Duodenal mucosa (tissue), 2 donors: ENCODE data around the gene ZEB2.
"Not testable (repeated sequence)": the region's sequence is repeated elsewhere in the genome, so short reads cannot be mapped to it uniquely, and the experiment has no call there.

ENCODE experiments used
- H3K27ac ChIP-seq: one replicate; pipeline ENCODE4 v1.7.0; 2013; ENCODE audit warnings: low read depth, low read length
- H3K27me3 ChIP-seq, 2 donors: one replicate each; pipeline ENCODE4 v1.7.0; 2013; ENCODE audit warnings: low read length in 2 of 2, control low read depth in 1 of 2; ENCODE audit not compliant: insufficient read depth in 2 of 2, control insufficient read depth in 1 of 2
- H3K36me3 ChIP-seq, 2 donors: one replicate each; pipeline ENCODE4 v1.7.0; 2013; ENCODE audit warnings: low read length in 2 of 2, control low read depth in 1 of 2; ENCODE audit not compliant: insufficient read depth in 2 of 2, control insufficient read depth in 1 of 2
- H3K4me1 ChIP-seq, 2 donors: one replicate each; pipeline ENCODE4 v1.7.0; 2013; ENCODE audit warnings: low read length in 2 of 2, control low read depth in 1 of 2; ENCODE audit not compliant: insufficient read depth in 2 of 2, control insufficient read depth in 1 of 2
- H3K4me3 ChIP-seq, 2 donors: one replicate each; pipeline ENCODE4 v1.7.0; 2013; ENCODE audit warnings: low read length in 2 of 2, low read depth in 1 of 2
- H3K9ac ChIP-seq, 2 donors: one replicate each; pipeline ENCODE4 v1.7.0; 2013; ENCODE audit warnings: low read length in 2 of 2, low read depth in 1 of 2
- H3K9me3 ChIP-seq, 2 donors: one replicate each; pipeline ENCODE4 v1.7.0; 2013; ENCODE audit warnings: low read length in 2 of 2, control low read depth in 1 of 2; ENCODE audit not compliant: control insufficient read depth in 1 of 2

Gene ZEB2

GRCh38 chr2:144364944-144365738, 154.8 kb downstream of the ZEB2 start:
- no peaks in the 10 kb centered on the region for H3K27me3 ChIP-seq
- no peak overlapping the region for H3K4me3 ChIP-seq
- no peak overlapping the region for H3K27ac ChIP-seq
- no peaks in the 10 kb centered on the region for H3K36me3 ChIP-seq
- no peaks in the 10 kb centered on the region for H3K9me3 ChIP-seq
- no peak overlapping the region for H3K9ac ChIP-seq
- no peaks in the 10 kb centered on the region for H3K4me1 ChIP-seq

GRCh38 chr2:144364247-144364646, 155.7 kb downstream of the ZEB2 start:
- not testable (repeated sequence) for H3K36me3 ChIP-seq, H3K4me1 ChIP-seq, H3K27me3 ChIP-seq

GRCh38 chr2:144362401-144362800, 157.5 kb downstream of the ZEB2 start:
- Histone ChIP-seq H3K4me1 (no peaks in the 10 kb centered on the region), H3K27me3 (no peaks in the 10 kb centered on the region), H3K9ac (no peak overlapping the region)

More at GRCh38 chr2:144364247-144364646, 155.7 kb downstream of the ZEB2 start:
- not testable (repeated sequence) for H3K9ac ChIP-seq, H3K27ac ChIP-seq, H3K4me3 ChIP-seq, H3K9me3 ChIP-seq

GRCh38 chr2:144361742-144362141, 158.2 kb downstream of the ZEB2 start:
- Histone ChIP-seq H3K27ac (no peak overlapping the region), H3K9me3 (no peaks in the 10 kb centered on the region), H3K9ac (no peak overlapping the region), H3K4me3 (no peak overlapping the region), H3K27me3 (no peaks in the 10 kb centered on the region), H3K4me1 (no peaks in the 10 kb centered on the region), H3K36me3 (no peaks in the 10 kb centered on the region)

More at GRCh38 chr2:144362401-144362800, 157.5 kb downstream of the ZEB2 start:
- no peak overlapping the region for H3K27ac ChIP-seq
- no peaks in the 10 kb centered on the region for H3K9me3 ChIP-seq
- no peaks in the 10 kb centered on the region for H3K36me3 ChIP-seq
- no peak overlapping the region for H3K4me3 ChIP-seq

GRCh38 chr2:144359684-144360083, 160.2 kb downstream of the ZEB2 start:
- Histone ChIP-seq H3K27ac (no peak overlapping the region), H3K9ac (no peak overlapping the region), H3K9me3 (no peaks in the 10 kb centered on the region), H3K36me3 (no peaks in the 10 kb centered on the region), H3K4me3 (no peak overlapping the region), H3K27me3 (no peaks in the 10 kb centered on the region), H3K4me1 (no peaks in the 10 kb centered on the region)

GRCh38 chr2:144358979-144359541, 160.9 kb downstream of the ZEB2 start:
- Histone ChIP-seq H3K9me3 (no peaks in the 10 kb centered on the region), H3K4me1 (no peaks in the 10 kb centered on the region), H3K27ac (no peak overlapping the region), H3K27me3 (no peaks in the 10 kb centered on the region), H3K4me3 (no peak overlapping the region), H3K9ac (no peak overlapping the region), H3K36me3 (no peaks in the 10 kb centered on the region)

- Histone ChIP-seq H3K4me3 (no peak overlapping the region), H3K9me3 (no peaks in the 10 kb centered on the region), H3K36me3 (no peaks in the 10 kb centered on the region), H3K9ac (no peak overlapping the region), H3K27me3 (no peaks in the 10 kb centered on the region), H3K27ac (no peak overlapping the region), H3K4me1 (no peaks in the 10 kb centered on the region)
These were observed 161.4 kb downstream of the ZEB2 start for GRCh38 chr2:144358374-144358964.

- Histone ChIP-seq H3K36me3 (no peaks in the 10 kb centered on the region), H3K27me3 (no peaks in the 10 kb centered on the region), H3K4me3 (no peak overlapping the region), H3K9me3 (no peaks in the 10 kb centered on the region), H3K27ac (no peak overlapping the region), H3K4me1 (no peaks in the 10 kb centered on the region), H3K9ac (no peak overlapping the region)
These were observed 162.1 kb downstream of the ZEB2 start for GRCh38 chr2:144357623-144358373.

- H3K27me3 ChIP-seq: no peaks in the 10 kb centered on the region
- H3K9ac ChIP-seq: no peak overlapping the region
- H3K4me3 ChIP-seq: no peak overlapping the region
- H3K27ac ChIP-seq: no peak overlapping the region
- H3K36me3 ChIP-seq: no peaks in the 10 kb centered on the region
- no peaks in the 10 kb centered on the region for H3K9me3 ChIP-seq
- H3K4me1 ChIP-seq: no peaks in the 10 kb centered on the region
These were observed 163.5 kb downstream of the ZEB2 start for GRCh38 chr2:144356402-144356801.

GRCh38 chr2:144354953-144355352, 165.0 kb downstream of the ZEB2 start:
- H3K27ac ChIP-seq: no peak overlapping the region
- H3K4me3 ChIP-seq: no peak overlapping the region
- H3K4me1 ChIP-seq: no peaks in the 10 kb centered on the region
- H3K9me3 ChIP-seq: no peaks in the 10 kb centered on the region
- no peaks in the 10 kb centered on the region for H3K36me3 ChIP-seq
- no peak overlapping the region for H3K9ac ChIP-seq
- H3K27me3 ChIP-seq: no peaks in the 10 kb centered on the region
